OCI-LY7 (cell line): ENCODE measurements around the gene ZC3H12D.

Experiments used
- CTCF ChIP-seq: fragments of 200-600 bp; sonication (generic); conservative IDR thresholded peaks from 2 replicates; pipeline ENCODE4 v1.5.1; 2014; ENCODE audit warnings: mild to moderate bottlenecking, antibody characterized with exemption, low read length, moderate library complexity, mixed read lengths
- EZH2phosphoT487 ChIP-seq: fragments of 200-600 bp; sonication (generic); IDR thresholded peaks from 2 replicates; pipeline ENCODE4 v1.6.1; 2018; ENCODE audit warnings: low read depth, borderline replicate concordance, mild to moderate bottlenecking, mixed run types, antibody characterized with exemption, low read length, moderate library complexity, mixed read lengths

GRCh38 chr6:149449831-149450678 lies 34.8 kb downstream of the ZC3H12D start:
- TF ChIP-seq CTCF (no peak), EZH2phosphoT487 (no peak)
